Measurements from ENCODE around the gene ABTB2. TPM values are rescaled to one million over a fixed set of nuclear protein-coding genes. Genes with fewer than 3 reads are reported as not detected.

ABTB2 gene
- total and polyA plus RNA-seq, 9 of the 15 experiments (the other 6 are each of a cell fraction or from before 2014, with no cell fraction given): 0.03 to 0.18 (median 0.12) TPM; not detected in 2

DNA sequence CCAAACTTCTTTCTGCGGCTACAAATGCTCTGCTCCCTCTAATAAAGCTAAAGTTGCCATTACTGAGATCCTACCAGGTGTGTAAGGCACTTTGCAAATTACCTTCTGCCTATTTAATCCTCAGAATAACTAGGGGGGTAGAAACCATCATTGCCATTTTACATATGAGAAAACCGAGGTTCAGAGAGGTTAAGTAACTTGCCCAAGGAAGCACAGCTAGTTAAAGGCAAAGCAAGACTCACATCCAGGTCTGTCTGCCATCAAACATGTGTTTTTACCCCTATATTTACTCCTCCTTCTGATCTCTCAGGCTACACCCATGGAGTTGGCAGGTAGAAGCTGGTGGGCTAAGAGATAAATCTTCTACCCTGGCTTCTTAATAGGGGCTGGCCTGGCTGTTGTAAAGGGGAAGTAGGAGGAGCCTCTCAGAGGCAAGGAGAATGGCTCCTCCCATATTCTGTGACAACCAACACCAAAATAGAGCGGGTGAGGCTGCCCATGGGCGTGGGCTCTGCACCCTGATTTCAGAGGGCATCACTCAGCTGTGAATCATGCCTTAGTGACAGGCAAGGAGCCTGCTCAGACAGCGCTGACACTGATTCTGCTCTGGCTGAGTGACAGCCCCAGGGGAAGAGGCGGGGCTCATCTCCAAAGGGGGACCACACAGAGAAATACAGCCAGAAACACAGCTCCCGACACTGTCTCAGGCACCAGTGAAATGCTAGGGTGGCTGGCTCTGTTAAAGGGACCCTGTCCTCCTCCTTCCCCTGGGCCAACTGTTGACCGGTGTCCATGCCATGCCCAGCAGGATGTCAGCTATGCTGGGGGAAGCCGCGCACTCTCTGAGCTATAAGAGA, 106.8 kb downstream of the ABTB2 start (continued):
- TF ChIP-seq, protein P1, sequence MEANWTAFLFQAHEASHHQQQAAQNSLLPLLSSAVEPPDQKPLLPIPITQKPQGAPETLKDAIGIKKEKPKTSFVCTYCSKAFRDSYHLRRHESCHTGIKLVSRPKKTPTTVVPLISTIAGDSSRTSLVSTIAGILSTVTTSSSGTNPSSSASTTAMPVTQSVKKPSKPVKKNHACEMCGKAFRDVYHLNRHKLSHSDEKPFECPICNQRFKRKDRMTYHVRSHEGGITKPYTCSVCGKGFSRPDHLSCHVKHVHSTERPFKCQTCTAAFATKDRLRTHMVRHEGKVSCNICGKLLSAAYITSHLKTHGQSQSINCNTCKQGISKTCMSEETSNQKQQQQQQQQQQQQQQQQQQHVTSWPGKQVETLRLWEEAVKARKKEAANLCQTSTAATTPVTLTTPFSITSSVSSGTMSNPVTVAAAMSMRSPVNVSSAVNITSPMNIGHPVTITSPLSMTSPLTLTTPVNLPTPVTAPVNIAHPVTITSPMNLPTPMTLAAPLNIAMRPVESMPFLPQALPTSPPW (CRISPR knock-in tag; IDR thresholded peaks at IDR 0.05): peak; percentile 68
- 0 out of 2 replicates have a peak, but pooled peaks have one; percentile 25 for TF ChIP-seq CTBP1 (IDR thresholded peaks at IDR 0.05; ENCODE audit: borderline replicate concordance)
- TF ChIP-seq ERF (CRISPR knock-in tag; IDR thresholded peaks at IDR 0.05): no peak
- no peak for TF ChIP-seq TAL1 (IDR thresholded peaks at IDR 0.05)
- 0 out of 4 replicates have a peak, but pooled peaks of 1 of the 2 experiments have one; percentile 41 for TF ChIP-seq NRF1 (conservative IDR thresholded peaks at IDR 0.05 in 1 of 2, IDR thresholded peaks at IDR 0.05 in 1 of 2)
- TF ChIP-seq ZFP36 (IDR thresholded peaks at IDR 0.05; ENCODE audit: low read depth, low read length, partially characterized antibody): peak; percentile 88
- peak; percentile 62 to 73; a peak in 3 of 4 replicates for TF ChIP-seq KDM1A (IDR thresholded peaks at IDR 0.05)
- TF ChIP-seq POLR3A (IDR thresholded peaks at IDR 0.05; ENCODE audit: borderline replicate concordance, extremely low read depth, insufficient read depth, insufficient read length): no peak
- TF ChIP-seq STAT5A (IDR thresholded peaks at IDR 0.05; ENCODE audit: borderline replicate concordance, low read length): no peak
- TF ChIP-seq ZNF644 (tag; IDR thresholded peaks at IDR 0.05; ENCODE audit: low read depth): no peak
- TF ChIP-seq PCBP1 (IDR thresholded peaks at IDR 0.05; ENCODE audit: low read depth, low read length, poor library complexity, severe bottlenecking): no peak
- TF ChIP-seq SMARCA5 (IDR thresholded peaks at IDR 0.05): 0 out of 2 replicates have a peak, but pooled peaks have one; percentile 24
- TF ChIP-seq GATA2 (CRISPR knock-in tag; IDR thresholded peaks at IDR 0.05): 0 out of 2 replicates have a peak, but pooled peaks have one; percentile 8
- no peak for TF ChIP-seq HDAC8 (tag; IDR thresholded peaks at IDR 0.05)
- TF ChIP-seq RCOR1 (IDR thresholded peaks at IDR 0.05; ENCODE audit: borderline replicate concordance in 1 of 2, low read depth in 2 of 2, low read length in 2 of 2): peak in 1 of 2 experiments; percentile 37; a peak in 1 of 4 replicates
- peak; percentile 74 for TF ChIP-seq MEIS2 (IDR thresholded peaks at IDR 0.05; ENCODE audit: partially characterized antibody)
- TF ChIP-seq, protein P2, sequence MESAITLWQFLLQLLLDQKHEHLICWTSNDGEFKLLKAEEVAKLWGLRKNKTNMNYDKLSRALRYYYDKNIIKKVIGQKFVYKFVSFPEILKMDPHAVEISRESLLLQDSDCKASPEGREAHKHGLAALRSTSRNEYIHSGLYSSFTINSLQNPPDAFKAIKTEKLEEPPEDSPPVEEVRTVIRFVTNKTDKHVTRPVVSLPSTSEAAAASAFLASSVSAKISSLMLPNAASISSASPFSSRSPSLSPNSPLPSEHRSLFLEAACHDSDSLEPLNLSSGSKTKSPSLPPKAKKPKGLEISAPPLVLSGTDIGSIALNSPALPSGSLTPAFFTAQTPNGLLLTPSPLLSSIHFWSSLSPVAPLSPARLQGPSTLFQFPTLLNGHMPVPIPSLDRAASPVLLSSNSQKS (CRISPR knock-in tag; IDR thresholded peaks at IDR 0.05): no peak

Measured in K562 (cell line).